ENCODE data around the gene CEP83. TPM values are rescaled to one million over a fixed set of nuclear protein-coding genes. Genes with fewer than 3 reads are reported as not detected.
"Not testable (repeated sequence)": the region's sequence is repeated elsewhere in the genome, so short reads cannot be mapped to it uniquely, and the experiment has no call there.

The CEP83 gene
- total RNA-seq, 1 donor from 2014 or later, result 8.6 TPM

DNA sequence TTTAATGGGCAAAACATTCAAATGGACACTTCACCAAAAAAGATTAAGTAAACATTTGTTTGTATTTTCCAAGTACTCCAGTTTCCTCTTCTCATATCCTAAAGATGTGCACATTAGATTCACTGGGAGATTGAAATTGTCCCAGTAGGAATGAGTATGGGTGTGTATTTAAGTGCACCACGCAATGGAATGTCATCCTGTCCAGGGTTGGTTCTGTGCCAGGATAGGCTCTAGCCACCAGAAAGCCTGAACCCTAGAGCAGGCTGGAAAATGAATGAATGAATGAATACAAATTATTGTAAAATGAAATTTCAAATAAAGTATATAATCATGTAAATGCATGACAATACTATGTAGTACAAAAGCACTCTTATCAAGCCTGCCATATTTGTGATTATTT, 14.0 kb downstream of the CEP83 start:
- intact Hi-C loops (cut with DNase I), result no loop called here
- DNase-seq (ENCODE audit: missing footprints), result no peak
- no peak for ATAC-seq

DNA sequence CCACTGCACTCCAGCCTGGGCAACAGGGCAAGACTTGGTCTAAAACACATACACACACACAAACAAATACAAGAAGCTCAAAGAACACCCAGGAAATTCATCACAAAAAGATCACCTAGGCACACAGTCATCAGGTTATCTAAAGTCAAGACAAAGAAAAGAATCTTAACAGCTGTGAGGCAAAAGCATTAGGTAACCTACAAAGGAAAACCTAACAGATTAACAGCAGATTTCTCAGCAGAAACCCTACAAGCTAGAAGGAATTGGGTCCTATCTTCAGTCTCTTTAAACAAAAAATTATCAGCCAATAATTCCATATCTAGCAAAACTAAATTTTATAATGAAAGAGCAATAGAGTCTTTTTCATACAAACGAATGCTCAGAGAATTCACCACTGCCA, 22.4 kb downstream of the CEP83 start:
- ATAC-seq (no peak), DNase-seq (ENCODE audit: missing footprints) (no peak)
- intact Hi-C loops (cut with DNase I), result loop anchor here (5.0 kb wide), 1 partner anchor 290 kb away; the partner anchor contains the start of gene PLXNC1

DNA sequence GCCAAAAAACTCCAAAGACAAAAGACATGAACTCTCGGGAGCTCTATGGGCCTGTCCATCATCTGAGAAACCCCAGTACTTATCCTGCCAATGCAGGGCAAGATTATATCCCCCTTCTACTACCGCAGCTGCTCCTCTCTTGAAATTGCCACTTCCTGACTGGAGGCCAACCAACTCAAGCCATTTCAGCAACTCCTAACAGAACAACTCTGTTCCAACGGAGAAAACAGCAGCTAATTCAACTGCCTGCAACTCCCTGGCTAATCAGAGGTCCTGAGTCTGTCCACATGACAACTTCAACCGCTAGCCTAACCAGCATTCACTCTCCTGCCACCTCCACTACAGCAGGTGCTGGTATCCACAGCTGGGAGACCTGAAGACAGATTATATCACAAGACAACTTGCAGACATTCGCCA, 24.1 kb downstream of the CEP83 start:
- ATAC-seq (peak; percentile 48), DNase-seq (ENCODE audit: missing footprints) (no peak)
- intact Hi-C loops (cut with DNase I), result loop anchor here (5.0 kb wide), 1 partner anchor 288 kb away; the partner anchor contains the start of gene PLXNC1

DNA sequence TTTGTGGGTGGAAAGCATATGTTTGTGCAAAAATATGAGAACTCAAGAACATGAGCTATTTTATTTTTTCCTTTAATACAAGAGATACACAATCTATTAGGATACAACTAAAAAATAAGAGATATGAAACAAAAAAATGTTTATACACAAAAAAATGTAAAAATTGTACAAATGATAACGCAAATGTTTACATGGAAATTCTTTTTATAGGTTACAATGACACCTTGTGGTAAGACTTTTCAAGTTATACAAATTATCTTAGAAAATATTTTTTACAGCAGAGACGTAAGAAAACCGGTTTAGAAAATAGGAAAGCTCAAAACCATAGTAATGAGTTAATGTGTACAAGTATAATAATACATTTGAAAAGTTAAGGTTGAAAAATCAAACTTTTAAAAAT, 25.5 kb downstream of the CEP83 start:
- no peak for DNase-seq (ENCODE audit: missing footprints)
- ATAC-seq, result no peak
- intact Hi-C loops (cut with DNase I), result no loop called here

DNA sequence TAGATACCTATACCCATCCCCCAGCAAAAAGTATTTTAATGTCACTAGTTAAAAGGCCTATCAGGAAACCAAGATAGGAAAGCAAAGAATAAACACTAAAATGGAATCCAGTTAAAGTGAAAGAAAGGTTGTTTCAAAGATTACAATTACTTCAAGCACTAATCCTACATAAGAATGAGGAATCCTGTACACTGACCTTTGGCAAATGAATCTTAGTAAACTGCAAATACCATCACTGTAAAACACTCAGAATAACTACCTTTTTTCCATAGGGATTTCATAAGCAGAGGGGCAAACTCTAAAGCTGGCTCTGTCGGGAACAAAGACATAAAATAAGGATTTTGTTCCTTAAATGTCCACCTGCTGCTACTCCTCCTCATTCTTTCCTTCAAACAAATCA, 25.9 kb downstream of the CEP83 start:
- no peak for DNase-seq (ENCODE audit: missing footprints)
- intact Hi-C loops (cut with DNase I), result no loop called here
- ATAC-seq, result no peak

DNA sequence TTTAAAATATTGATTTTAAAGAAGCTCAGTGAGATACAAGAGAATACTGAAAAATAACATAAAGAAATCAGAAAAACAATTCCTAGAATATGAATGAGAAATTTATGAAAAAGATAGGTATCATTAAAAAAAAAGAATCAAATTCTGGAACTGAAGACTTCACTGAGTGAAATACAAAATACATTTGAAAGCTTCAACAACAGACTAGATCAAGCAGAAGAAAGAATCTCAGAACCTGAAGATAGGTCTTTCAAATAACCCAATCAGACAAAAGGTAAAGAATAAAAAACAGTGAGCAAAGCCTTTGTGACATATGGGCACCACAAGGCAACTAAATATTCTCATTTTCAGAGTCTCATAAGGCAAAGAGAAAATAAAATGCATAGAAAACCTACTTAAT, 29.4 kb downstream of the CEP83 start:
- no peak for ATAC-seq
- intact Hi-C loops (cut with DNase I), result no loop called here
- no peak for DNase-seq (ENCODE audit: missing footprints)

DNA sequence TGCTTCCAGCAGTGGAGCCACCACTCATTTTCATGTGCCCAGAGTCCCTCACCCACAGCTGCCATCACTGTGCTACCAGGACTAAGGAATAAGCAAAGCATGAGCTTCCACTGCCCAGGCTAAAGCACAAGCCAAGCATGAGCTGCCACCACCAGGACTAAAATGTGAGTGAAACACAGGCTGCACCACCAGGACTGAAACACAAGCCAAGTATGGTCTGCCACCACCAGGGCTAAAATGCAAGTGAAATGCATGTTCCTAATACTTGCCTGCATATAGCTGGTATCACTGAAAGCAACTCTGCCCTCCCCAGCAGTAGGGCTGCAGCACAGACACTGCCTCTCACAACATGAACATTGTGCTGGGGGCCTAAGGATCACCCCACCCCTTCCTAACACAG, 30.0 kb downstream of the CEP83 start:
- DNase-seq (ENCODE audit: missing footprints) (no peak), ATAC-seq (no peak)
- intact Hi-C loops (cut with DNase I), result no loop called here

DNA sequence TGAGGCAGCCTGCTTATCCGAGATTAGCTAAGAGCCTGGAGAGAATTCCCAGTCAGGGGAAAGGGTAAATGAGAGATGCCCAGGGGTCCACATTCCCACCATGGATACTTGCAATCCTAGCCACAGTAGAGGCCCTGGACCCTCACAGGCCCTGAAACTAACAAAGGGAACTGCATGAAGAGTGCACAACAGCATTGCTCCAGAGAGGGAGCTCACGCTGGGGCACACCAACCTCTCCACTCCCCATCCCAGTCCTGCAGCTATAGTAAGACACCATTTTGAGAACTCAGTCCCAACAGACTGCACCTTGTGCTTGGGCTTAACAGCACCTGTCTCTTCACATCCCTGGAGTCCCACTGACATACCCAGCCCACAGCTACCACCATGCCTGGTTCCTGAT, 30.5 kb downstream of the CEP83 start:
- intact Hi-C loops (cut with DNase I), result no loop called here
- DNase-seq (ENCODE audit: missing footprints), result no peak
- no peak for ATAC-seq

DNA sequence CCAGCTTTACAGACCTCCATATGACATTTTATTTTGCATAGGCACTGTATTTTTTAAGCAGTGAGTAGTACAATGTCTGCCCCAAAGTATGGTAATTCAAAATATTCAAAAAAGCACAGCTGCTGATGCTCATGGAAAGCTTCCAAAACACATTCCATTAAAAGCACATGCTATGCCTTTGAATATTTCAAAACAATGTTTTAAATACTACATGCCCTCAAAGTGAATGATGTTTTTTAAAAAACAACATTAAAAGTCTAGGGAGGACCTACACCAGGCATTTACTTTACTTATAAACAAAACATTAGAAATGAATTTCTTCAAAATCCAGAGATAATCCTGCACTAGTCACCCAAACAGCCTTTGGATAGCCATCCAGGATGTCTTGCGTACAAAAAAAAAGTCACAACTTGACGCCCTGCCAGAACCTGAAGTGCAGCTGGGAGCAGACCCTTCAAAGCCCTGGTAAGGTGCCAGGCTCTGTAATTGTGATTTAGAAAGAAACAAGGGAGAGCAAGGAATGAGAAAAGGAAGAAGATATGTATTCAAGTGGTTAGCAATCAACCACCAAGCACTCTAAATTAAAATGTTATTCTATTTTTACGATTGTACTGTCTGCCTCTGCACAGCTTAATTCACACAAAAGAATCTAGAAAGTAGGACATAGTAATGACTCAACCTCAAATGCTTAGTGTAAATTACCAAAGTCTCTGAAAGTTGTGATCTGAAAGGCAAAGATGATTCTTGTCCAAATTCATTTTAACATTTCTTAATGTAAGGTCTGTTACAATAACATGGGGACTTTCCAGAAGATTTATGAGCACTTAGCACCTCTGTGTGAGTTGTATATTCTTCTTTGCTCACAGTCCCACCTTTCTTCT, 31.9 kb downstream of the CEP83 start:
- intact Hi-C loops (cut with DNase I), result no loop called here
- DNase-seq (ENCODE audit: missing footprints) (no peak), ATAC-seq (peak; percentile 73)

DNA sequence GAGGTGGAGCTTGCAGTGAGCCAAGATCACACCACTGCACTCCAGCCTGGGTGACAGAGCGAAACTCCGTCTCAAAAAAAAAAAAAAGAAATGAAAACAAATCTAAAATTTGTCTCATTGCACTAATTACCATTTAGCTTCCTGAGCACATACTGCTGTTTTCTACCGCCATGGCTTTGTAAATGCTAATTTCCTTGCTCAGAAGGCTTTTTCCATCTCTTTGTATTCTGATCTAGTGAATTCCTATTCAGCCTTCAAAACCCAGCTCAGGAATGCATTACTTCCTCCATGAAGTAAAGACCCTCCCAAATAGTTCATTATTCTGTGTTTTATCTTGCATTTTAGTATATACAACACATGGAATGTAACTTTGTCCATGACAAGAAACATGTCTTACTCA, 33.6 kb downstream of the CEP83 start:
- DNase-seq (ENCODE audit: missing footprints) (no peak), ATAC-seq (no peak)
- intact Hi-C loops (cut with DNase I), result no loop called here

DNA sequence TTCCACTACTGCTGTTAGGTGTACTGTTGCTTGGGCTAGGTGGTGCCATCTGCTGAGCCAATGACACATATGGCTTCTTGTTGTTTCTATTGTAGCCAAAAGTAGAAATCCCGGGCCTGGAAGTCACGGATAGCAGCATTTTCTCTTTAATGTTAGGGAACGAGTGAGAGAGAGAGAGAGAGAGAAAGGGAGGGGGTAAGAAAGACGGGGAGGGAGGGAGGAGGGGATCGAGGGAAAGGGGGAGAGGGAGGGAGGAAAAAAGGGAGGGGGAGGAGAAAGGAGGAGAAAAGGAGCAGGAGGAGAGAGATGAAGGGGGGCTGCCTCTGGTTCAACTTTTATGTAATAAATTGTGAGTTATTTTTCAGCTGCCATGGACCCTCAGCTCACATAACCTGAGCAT, 34.8 kb downstream of the CEP83 start:
- DNase-seq (ENCODE audit: missing footprints); ATAC-seq; intact Hi-C loops (cut with DNase I): not testable (repeated sequence)

DNA sequence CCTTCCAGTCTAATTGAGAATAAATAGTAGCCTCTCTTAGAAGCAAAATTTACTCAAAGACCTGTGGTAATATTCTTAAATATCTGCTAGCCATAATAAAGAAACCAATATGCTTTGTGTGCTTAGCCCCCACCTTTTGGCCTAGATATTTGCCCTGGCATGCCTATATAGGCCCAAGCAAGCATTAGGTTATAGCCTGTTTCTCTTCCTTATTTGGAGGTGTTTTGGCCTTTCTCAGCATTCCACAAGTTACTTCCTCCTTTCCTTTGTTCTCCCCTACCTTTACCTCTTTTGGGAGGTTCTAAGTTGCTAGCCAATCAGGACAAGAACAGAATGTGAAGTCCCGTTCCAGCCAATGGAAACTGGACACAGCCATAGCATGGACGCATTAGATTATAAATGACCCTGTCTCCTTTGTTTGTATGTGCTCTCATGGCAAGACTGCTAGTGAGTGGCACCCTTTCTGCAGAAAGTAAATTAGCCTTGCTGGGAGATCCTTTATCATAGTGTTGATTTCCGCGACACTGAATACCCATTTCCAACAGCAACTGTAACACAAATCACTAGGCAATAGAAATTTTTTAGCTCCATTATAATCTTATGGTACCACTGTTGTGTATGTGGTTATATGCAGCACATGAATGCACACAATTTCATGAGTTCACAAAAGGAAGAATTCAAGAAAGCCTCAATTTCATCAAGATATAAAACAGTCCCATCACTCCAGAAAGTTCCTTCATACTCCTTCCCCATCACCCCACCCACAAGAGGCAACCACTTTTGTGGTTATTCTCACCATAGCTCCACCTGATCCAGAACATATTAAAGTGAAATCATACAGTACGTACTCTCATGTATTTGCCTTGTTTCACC, 37.6 kb downstream of the CEP83 start:
- intact Hi-C loops (cut with DNase I), result no loop called here
- no peak for ATAC-seq

DNA sequence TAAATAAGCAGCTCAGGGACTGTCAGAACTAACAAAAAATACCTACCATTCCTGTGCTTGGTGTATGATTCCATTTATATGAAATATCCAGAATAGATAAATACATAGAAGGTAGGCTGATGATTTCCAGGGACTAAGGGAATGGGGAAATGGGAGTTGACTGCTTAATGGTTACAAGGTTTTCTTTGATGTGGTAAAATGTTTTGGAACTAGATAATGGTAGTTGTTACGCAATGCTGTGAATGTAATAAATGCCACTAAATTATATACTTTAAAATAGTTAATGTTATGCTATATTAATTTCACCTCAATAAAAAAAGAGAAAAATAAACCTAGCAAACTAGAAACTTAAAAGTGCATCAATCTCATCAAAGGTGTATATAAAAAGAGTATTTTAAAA, 41.1 kb downstream of the CEP83 start:
- ATAC-seq (no peak), DNase-seq (ENCODE audit: missing footprints) (no peak)
- intact Hi-C loops (cut with DNase I), result no loop called here

More for the DNA sequence above, 37.6 kb downstream of the CEP83 start:
- DNase-seq (ENCODE audit: missing footprints), result no peak

DNA sequence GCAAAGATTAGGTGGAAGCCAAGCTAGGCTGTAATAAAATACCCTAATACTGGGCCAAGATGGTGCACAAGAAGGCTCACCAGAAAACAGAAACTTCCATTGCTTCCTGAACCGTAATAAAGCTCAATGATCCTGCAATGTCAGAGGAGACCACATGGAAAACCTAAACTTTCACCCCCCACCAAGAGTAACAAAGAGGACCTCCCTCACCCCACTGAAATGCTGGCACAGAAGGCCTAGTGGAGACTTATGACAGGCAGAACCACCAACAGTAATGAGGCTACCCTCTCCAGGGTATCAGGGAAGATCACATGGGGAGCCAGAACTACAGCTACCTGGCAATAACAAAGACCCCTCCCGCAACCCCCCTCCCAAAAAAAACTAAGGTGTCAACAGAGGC, 43.1 kb downstream of the CEP83 start:
- ATAC-seq (no peak), DNase-seq (ENCODE audit: missing footprints) (no peak)
- intact Hi-C loops (cut with DNase I), result no loop called here

DNA sequence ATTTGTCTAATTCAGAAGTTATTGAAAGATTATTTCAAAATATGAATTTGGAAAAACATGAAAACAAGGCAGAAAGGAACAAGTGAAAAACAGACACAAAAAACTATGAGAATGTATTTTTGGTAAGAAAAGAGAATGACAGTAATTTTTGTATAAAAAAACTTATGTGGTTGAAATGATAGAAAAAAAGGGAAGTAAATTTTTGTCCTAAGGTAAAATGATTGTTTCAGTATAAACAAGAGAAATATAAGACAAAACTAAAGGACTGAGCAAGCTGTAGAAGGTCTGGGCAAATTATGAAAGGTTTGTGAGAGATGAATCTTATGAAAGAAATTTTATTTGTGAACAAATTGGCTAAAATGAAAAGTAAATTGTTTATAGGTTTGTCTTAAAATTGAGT, 44.6 kb downstream of the CEP83 start:
- DNase-seq (ENCODE audit: missing footprints) (no peak), ATAC-seq (no peak)
- intact Hi-C loops (cut with DNase I), result no loop called here

DNA sequence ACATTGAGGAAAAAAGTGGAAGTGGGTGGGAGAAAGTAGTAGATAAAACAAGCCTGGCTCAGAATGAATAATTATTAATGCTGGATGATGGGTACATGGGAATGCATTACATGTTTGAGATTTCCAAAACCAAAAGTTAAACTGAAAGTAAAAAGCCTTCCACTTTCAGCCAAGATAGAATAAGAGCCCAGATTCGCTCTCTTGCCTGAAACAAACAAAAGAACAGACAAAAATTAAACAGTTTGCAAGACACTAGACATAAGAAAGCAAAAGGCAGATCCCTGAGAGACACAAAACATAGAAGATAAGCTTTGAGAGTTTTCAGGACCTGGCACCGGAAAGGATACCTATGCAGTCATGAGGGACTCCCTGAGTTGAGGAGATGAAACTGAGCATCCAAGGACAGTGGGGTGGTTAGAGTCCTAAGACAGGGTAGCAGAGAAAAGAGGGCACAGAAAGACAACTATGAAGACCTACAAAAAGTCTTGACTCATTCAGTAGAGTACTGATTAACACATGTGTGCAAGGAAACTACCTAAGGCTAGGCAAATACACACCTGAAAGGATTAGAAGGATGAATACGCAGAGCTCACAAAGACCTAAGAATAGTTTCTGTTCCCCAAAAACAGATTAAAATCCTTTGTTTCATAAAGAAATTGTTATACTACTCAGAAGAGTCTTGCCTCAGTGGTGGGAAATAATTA, 54.1 kb downstream of the CEP83 start:
- no peak for ATAC-seq
- DNase-seq (ENCODE audit: missing footprints), result no peak
- intact Hi-C loops (cut with DNase I), result no loop called here

DNA sequence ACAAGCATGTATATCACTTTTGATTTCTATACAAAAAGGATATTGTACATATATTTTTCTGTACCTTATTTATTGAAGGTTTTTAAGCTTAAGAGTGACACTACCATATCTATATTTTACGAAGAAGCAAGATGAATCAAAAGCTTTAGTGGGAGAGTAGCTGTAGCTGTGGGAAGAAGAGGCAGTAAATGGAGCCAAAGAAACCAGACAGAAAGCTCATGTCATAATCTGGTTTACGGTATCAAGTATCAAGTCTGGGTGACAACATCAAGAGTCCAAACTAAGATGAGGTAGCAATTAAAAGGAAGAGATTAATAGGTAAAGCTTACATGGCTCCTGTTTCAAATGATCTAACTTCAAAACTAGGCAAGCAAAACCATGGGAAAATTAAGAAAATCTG, 54.8 kb downstream of the CEP83 start:
- intact Hi-C loops (cut with DNase I), result no loop called here
- DNase-seq (ENCODE audit: missing footprints) (no peak), ATAC-seq (no peak)

DNA sequence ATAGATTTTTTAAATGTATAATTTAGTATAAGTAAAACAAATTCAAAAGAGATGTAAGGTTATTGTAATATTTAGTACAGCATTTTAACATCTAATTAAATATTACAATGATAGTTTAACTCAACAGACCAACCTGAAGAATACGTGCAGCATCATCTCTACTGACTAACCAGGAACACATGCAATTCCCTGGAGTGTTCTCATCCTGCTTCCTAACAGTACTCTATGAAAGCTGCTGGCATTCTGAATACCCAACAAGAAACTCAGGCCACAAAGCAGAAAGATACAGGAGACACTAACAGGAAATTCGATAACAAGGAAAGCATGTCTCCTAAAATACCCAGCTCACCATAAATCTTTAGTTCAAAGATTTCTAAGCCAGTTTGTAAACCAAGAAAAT, 58.3 kb downstream of the CEP83 start:
- no peak for DNase-seq (ENCODE audit: missing footprints)
- ATAC-seq, result no peak
- intact Hi-C loops (cut with DNase I), result no loop called here

DNA sequence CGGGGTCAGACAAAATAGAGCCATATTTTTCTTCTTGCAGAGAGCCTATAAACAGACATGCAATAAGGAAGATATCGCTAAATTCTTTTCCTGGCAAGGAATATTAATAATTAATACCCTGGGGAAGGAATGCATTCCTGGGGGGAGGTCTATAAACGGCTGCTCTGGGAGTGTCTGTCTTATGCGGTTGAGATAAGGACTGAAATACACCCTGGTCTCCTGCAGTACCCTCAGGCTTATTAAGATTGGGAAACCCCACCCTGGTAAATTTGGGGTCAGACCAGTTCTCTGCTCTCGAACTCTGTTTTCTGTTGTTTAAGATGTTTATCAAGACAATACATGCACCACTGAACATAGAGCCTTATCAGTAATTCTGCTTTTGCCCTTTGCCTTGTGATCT, 61.0 kb downstream of the CEP83 start:
- intact Hi-C loops (cut with DNase I), result not testable (repeated sequence)

More for the DNA sequence above, 61.0 kb downstream of the CEP83 start:
- ATAC-seq; DNase-seq (ENCODE audit: missing footprints): not testable (repeated sequence)

Measured in Right ventricle myocardium inferior (tissue), 1 donor.